HCT116 (cell line): ENCODE data around the gene SVEP1. TPM values are rescaled to one million over a fixed set of nuclear protein-coding genes. Genes with fewer than 3 reads are reported as not detected.

ENCODE experiments used
- ATAC-seq: fragments of 200-7000 bp; cut with Tn5 transposase; 2 replicates; pipeline ENCODE4 v1.9.1; 2020; ENCODE audit warnings: mild to moderate bottlenecking, moderate library complexity
- BruUV-seq: library from RNA; stranded (reverse); fragments of 400-500 nt; replicated peaks from 2 replicates; lab custom pipeline; 2021; lab: Mats Ljungman, UMichigan
- CTCF ChIA-PET: fragments of 300-600 bp; sonication (Branson Sonifier 250); formaldehyde crosslinking; loops from one replicate; lab custom pipeline; 2021; ENCODE audit warnings: antibody characterized with exemption; lab: Charles Lee
- POLR2A ChIA-PET: fragments of 300-600, 350-600 bp; sonication (Branson Sonifier 250); formaldehyde crosslinking; loops from one replicate; lab custom pipeline; 2021; ENCODE audit warnings: antibody characterized with exemption; lab: Charles Lee
- RAD21 ChIA-PET, 2 experiments: fragments of 300-600 bp; sonication (Branson Sonifier 250); formaldehyde crosslinking; loops; one replicate each; lab custom pipeline; 2023; ENCODE audit warnings: low total read pairs in 2 of 2; ENCODE audit not compliant: uncharacterized antibody in 2 of 2, unreplicated experiment in 2 of 2, low non-redundant PET in 1 of 2; lab: Charles Lee
- DNase-seq: peaks from one replicate; pipeline ENCODE4 v3.0.0-alpha.2; 2010; ENCODE audit warnings: low read depth, low spot score
- H2AFZ ChIP-seq: fragments of 200-600 bp; shearing (Covaris generic), sonication (generic); 2 replicates; pipeline ENCODE4 v1.6.1; 2017; ENCODE audit warnings: low read depth, mixed run types, mixed read lengths, antibody characterized with exemption, low read length; ENCODE audit not compliant: poor library complexity, severe bottlenecking
- H3K27ac ChIP-seq: 2 replicates; pipeline ENCODE4 v1.5.1; 2012; ENCODE audit warnings: low read depth, low read length
- H3K27me3 ChIP-seq: fragments of 200-600 bp; sonication (generic); 2 replicates; pipeline ENCODE4 v1.6.1; 2016; ENCODE audit warnings: mixed run types, low read length, mixed read lengths; ENCODE audit not compliant: insufficient read depth
- H3K36me3 ChIP-seq, 2 experiments: fragments of 200-500 bp in 1 of 2; fragments of 200-600 bp in 1 of 2; sonication (Bioruptor generic) in 1 of 2; sonication (generic) in 1 of 2; 2 replicates each; pipeline versions ENCODE4 v1.5.1 to v1.6.1; 2014 to 2016; ENCODE audit warnings: low read length in 2 of 2, inconsistent platforms in 1 of 2, mixed read lengths in 1 of 2, mixed run types in 1 of 2; ENCODE audit not compliant: insufficient read depth in 2 of 2, control insufficient read depth in 1 of 2
- H3K4me1 ChIP-seq, 2 experiments: fragments of 200-600 bp in 1 of 2; sonication (generic) in 1 of 2; 2 replicates each; pipeline versions ENCODE4 v1.5.1 to v1.6.1; 2012 to 2017; ENCODE audit warnings: low read length in 2 of 2, inconsistent platforms in 1 of 2, mild to moderate bottlenecking in 1 of 2, mixed read lengths in 1 of 2, mixed run types in 1 of 2, moderate library complexity in 1 of 2; ENCODE audit not compliant: insufficient read depth in 2 of 2, control insufficient read depth in 1 of 2
- H3K4me2 ChIP-seq: fragments of 200-600 bp; sonication (generic); 2 replicates; pipeline ENCODE4 v1.6.1; 2017; ENCODE audit warnings: mixed run types, low read length, mixed read lengths
- H3K4me3 ChIP-seq, 2 experiments: fragments of 200-600 bp in 1 of 2; sonication (generic) in 1 of 2; replicated peaks in 1 of 2; 2 replicates each; pipeline ENCODE4 v1.5.1; 2011 to 2016; ENCODE audit warnings: low read length in 2 of 2, control low read depth in 1 of 2, low read depth in 1 of 2, mild to moderate bottlenecking in 1 of 2, mixed read lengths in 1 of 2, mixed run types in 1 of 2
- H3K79me2 ChIP-seq: fragments of 200-600 bp; sonication (generic); 2 replicates; pipeline ENCODE4 v1.6.1; 2017; ENCODE audit warnings: mild to moderate bottlenecking, mixed run types, low read length, moderate library complexity, mixed read lengths; ENCODE audit not compliant: insufficient read depth
- H3K9ac ChIP-seq: fragments of 200-600 bp; sonication (generic); 2 replicates; pipeline ENCODE4 v1.6.1; 2016; ENCODE audit warnings: low read length, mixed read lengths
- H3K9me2 ChIP-seq: fragments of 200-600 bp; sonication (generic), shearing (Covaris generic); 2 replicates; pipeline ENCODE4 v1.6.1; 2017; ENCODE audit warnings: mixed run types, mild to moderate bottlenecking, moderate library complexity; ENCODE audit not compliant: insufficient read depth
- H3K9me3 ChIP-seq, 2 experiments: fragments of 200-500 bp in 1 of 2; fragments of 200-600 bp in 1 of 2; sonication (Bioruptor generic) in 1 of 2; sonication (generic) in 1 of 2; 2 replicates each; pipeline ENCODE4 v1.6.1; 2014 to 2017; ENCODE audit warnings: low read length in 2 of 2, mixed read lengths in 2 of 2, inconsistent platforms in 1 of 2, low read depth in 1 of 2, mild to moderate bottlenecking in 1 of 2, mixed run types in 1 of 2, moderate library complexity in 1 of 2; ENCODE audit not compliant: control insufficient read depth in 1 of 2, insufficient read depth in 1 of 2
- H4K20me1 ChIP-seq: fragments of 200-600 bp; sonication (generic), shearing (Covaris generic); 2 replicates; pipeline ENCODE4 v1.6.1; 2017; ENCODE audit warnings: mixed run types, mild to moderate bottlenecking, moderate library complexity; ENCODE audit not compliant: insufficient read depth
- CBX3 ChIP-seq: IDR thresholded peaks from 2 replicates; pipeline ENCODE4 v1.6.1; 2012; ENCODE audit warnings: low read depth
- CEBPB ChIP-seq: IDR thresholded peaks from 2 replicates; pipeline ENCODE4 v1.6.1; 2012; ENCODE audit warnings: low read depth
- EGR1 ChIP-seq: IDR thresholded peaks from 2 replicates; pipeline ENCODE4 v1.6.1; 2012; ENCODE audit warnings: low read depth
- EZH2 ChIP-seq: fragments of 200-600 bp; sonication (generic); IDR thresholded peaks from 2 replicates; pipeline ENCODE4 v1.6.1; 2017; ENCODE audit warnings: antibody characterized with exemption, mixed run types
- EZH2phosphoT487 ChIP-seq: fragments of 200-600 bp; IDR thresholded peaks from 2 replicates; pipeline ENCODE4 v1.6.1; 2018; ENCODE audit warnings: antibody characterized with exemption, borderline replicate concordance
- FOSL1 ChIP-seq: IDR thresholded peaks from 2 replicates; pipeline ENCODE4 v1.6.1; 2012; ENCODE audit warnings: low read depth
- JUND ChIP-seq: IDR thresholded peaks from 2 replicates; pipeline ENCODE4 v1.6.1; 2012
- POLR2A ChIP-seq: IDR thresholded peaks from 2 replicates; pipeline ENCODE4 v1.7.0; 2011; ENCODE audit warnings: borderline replicate concordance; ENCODE audit not compliant: insufficient read depth, insufficient read length; ENCODE audit errors: extremely low read depth
- POLR2AphosphoS5 ChIP-seq: IDR thresholded peaks from 2 replicates; pipeline ENCODE4 v1.6.1; 2011; ENCODE audit warnings: mild to moderate bottlenecking, low read depth, low read length, moderate library complexity
- RAD21 ChIP-seq: IDR thresholded peaks from 2 replicates; pipeline ENCODE4 v1.6.1; 2012; ENCODE audit warnings: low read depth, mild to moderate bottlenecking
- SIN3A ChIP-seq: IDR thresholded peaks from 2 replicates; pipeline ENCODE4 v1.6.1; 2012; ENCODE audit warnings: low read depth
- SP1 ChIP-seq: IDR thresholded peaks from 2 replicates; pipeline ENCODE4 v1.6.1; 2012; ENCODE audit warnings: low read depth
- SRF ChIP-seq: IDR thresholded peaks from 2 replicates; pipeline ENCODE4 v1.6.1; 2012; ENCODE audit warnings: low read depth
- TCF7L2 ChIP-seq: IDR thresholded peaks from 2 replicates; pipeline ENCODE4 v1.7.0; 2011; ENCODE audit warnings: borderline replicate concordance, inconsistent platforms; ENCODE audit not compliant: insufficient read depth, insufficient read length; ENCODE audit errors: extremely low read depth
- YY1 ChIP-seq: IDR thresholded peaks from 2 replicates; pipeline ENCODE4 v1.6.1; 2011; ENCODE audit warnings: low read length, low read depth, moderate library complexity, mild to moderate bottlenecking; ENCODE audit not compliant: insufficient replicate concordance; ENCODE audit errors: extremely low read depth
- ZFX ChIP-seq: fragments of 450-650 bp; IDR thresholded peaks from 2 replicates; pipeline ENCODE4 v1.6.1; 2017
- ZNF274 ChIP-seq: fragments of 200-500 bp; sonication (Bioruptor generic); IDR thresholded peaks from 2 replicates; pipeline ENCODE4 v1.6.1; 2014; ENCODE audit warnings: mild to moderate bottlenecking, low read depth, low read length, inconsistent platforms
- intact Hi-C: fragments of 100-400 bp; cut with micrococcal nuclease; formaldehyde crosslinking; loops from 2 replicates; pipeline ENCODE4 v1.10.0; 2022
- total RNA-seq: library from RNA; stranded (reverse); gene quantifications from one replicate; pipeline ENCODE4 v1.2.1, GENCODE V29; 2021; ENCODE audit not compliant: unreplicated experiment
- TF ChIP-seq, protein P1 (sequence below), 3 experiments: fragments of 200-600 bp in 1 of 3; sonication (generic) in 1 of 3; IDR thresholded peaks in 2 of 3; conservative IDR thresholded peaks in 1 of 3; 2 replicates each; pipeline ENCODE4 v1.5.1; 2012 to 2017; ENCODE audit warnings: low read depth in 2 of 3, low read length in 2 of 3, antibody characterized with exemption in 1 of 3, borderline replicate concordance in 1 of 3, control low read depth in 1 of 3, mild to moderate bottlenecking in 1 of 3, mixed read lengths in 1 of 3, mixed run types in 1 of 3, moderate library complexity in 1 of 3; ENCODE audit not compliant: insufficient read depth in 1 of 3
- TF ChIP-seq, protein P2 (sequence below): IDR thresholded peaks from 2 replicates; pipeline ENCODE4 v1.6.1; 2011; ENCODE audit warnings: mild to moderate bottlenecking, low read length, moderate library complexity; ENCODE audit not compliant: insufficient replicate concordance; ENCODE audit errors: extremely low read depth
- TF ChIP-seq, protein P3 (sequence below): IDR thresholded peaks from 2 replicates; pipeline ENCODE4 v1.6.1; 2012; ENCODE audit warnings: low read depth

The SVEP1 gene
- total RNA-seq, 1 experiment from 2014 or later: 0.15 TPM

DNA sequence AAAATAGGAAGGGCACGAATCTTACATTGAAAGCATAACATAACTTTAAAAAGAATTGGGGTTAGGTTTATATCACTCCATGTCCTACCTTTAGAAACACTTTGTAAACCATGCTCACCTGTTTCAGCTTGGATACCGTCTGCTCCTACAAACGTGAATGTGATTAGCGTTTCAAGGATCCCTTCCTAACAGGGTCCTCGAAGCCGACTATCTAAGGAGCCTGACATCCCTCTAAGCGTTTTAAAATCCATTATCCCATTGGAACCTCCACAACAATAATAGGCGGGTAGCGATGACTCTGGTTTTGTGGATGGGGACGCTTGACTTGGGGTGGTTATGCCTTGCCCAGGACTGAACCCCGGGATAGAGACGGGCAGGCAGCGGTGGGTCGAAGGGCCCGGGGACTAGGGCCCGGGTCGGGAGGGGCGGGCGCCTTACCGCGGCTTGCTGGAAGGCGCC lies 937 bp downstream of the SVEP1 start:
- ChIA-PET CTCF (no interaction called here), POLR2A (no interaction called here), RAD21 (no interaction called here)
- intact Hi-C loops: no loop called here
- Histone ChIP-seq H3K4me1 (no peaks in the 10 kb centered on the region), H3K27ac (no peak overlapping the region), H3K36me3 (no peaks in the 10 kb centered on the region), H3K9me3 (no peaks in the 10 kb centered on the region), H2AFZ (no peak overlapping the region), H3K9ac (no peak overlapping the region), H3K27me3 (no peaks in the 10 kb centered on the region), H3K4me2 (no peak overlapping the region), H4K20me1 (no peaks in the 10 kb centered on the region), H3K9me2 (no peaks in the 10 kb centered on the region), H3K4me3 (no peak overlapping the region), H3K79me2 (no peaks in the 10 kb centered on the region)
- no peak for DNase-seq
- no TSS peak for BruUV-seq
- TF ChIP-seq EZH2 (no peak), TCF7L2 (no peak), ZFX (no peak), POLR2AphosphoS5 (no peak), SRF (no peak), YY1 (no peak), CEBPB (no peak), SIN3A (no peak), ZNF274 (no peak), SP1 (no peak), JUND (no peak), RAD21 (no peak), EGR1 (no peak), CBX3 (no peak), FOSL1 (no peak), POLR2A (no peak), EZH2phosphoT487 (no peak)
- TF ChIP-seq, protein P1, sequence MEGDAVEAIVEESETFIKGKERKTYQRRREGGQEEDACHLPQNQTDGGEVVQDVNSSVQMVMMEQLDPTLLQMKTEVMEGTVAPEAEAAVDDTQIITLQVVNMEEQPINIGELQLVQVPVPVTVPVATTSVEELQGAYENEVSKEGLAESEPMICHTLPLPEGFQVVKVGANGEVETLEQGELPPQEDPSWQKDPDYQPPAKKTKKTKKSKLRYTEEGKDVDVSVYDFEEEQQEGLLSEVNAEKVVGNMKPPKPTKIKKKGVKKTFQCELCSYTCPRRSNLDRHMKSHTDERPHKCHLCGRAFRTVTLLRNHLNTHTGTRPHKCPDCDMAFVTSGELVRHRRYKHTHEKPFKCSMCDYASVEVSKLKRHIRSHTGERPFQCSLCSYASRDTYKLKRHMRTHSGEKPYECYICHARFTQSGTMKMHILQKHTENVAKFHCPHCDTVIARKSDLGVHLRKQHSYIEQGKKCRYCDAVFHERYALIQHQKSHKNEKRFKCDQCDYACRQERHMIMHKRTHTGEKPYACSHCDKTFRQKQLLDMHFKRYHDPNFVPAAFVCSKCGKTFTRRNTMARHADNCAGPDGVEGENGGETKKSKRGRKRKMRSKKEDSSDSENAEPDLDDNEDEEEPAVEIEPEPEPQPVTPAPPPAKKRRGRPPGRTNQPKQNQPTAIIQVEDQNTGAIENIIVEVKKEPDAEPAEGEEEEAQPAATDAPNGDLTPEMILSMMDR (IDR thresholded peaks at IDR 0.05 in 2 of 3, conservative IDR thresholded peaks at IDR 0.05 in 1 of 3; ENCODE audit: borderline replicate concordance in 1 of 3, insufficient read depth in 1 of 3, low read depth in 2 of 3, low read length in 2 of 3): no peak
- TF ChIP-seq, protein P2, sequence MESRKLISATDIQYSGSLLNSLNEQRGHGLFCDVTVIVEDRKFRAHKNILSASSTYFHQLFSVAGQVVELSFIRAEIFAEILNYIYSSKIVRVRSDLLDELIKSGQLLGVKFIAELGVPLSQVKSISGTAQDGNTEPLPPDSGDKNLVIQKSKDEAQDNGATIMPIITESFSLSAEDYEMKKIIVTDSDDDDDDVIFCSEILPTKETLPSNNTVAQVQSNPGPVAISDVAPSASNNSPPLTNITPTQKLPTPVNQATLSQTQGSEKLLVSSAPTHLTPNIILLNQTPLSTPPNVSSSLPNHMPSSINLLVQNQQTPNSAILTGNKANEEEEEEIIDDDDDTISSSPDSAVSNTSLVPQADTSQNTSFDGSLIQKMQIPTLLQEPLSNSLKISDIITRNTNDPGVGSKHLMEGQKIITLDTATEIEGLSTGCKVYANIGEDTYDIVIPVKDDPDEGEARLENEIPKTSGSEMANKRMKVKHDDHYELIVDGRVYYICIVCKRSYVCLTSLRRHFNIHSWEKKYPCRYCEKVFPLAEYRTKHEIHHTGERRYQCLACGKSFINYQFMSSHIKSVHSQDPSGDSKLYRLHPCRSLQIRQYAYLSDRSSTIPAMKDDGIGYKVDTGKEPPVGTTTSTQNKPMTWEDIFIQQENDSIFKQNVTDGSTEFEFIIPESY: no peak
- TF ChIP-seq, protein P3, sequence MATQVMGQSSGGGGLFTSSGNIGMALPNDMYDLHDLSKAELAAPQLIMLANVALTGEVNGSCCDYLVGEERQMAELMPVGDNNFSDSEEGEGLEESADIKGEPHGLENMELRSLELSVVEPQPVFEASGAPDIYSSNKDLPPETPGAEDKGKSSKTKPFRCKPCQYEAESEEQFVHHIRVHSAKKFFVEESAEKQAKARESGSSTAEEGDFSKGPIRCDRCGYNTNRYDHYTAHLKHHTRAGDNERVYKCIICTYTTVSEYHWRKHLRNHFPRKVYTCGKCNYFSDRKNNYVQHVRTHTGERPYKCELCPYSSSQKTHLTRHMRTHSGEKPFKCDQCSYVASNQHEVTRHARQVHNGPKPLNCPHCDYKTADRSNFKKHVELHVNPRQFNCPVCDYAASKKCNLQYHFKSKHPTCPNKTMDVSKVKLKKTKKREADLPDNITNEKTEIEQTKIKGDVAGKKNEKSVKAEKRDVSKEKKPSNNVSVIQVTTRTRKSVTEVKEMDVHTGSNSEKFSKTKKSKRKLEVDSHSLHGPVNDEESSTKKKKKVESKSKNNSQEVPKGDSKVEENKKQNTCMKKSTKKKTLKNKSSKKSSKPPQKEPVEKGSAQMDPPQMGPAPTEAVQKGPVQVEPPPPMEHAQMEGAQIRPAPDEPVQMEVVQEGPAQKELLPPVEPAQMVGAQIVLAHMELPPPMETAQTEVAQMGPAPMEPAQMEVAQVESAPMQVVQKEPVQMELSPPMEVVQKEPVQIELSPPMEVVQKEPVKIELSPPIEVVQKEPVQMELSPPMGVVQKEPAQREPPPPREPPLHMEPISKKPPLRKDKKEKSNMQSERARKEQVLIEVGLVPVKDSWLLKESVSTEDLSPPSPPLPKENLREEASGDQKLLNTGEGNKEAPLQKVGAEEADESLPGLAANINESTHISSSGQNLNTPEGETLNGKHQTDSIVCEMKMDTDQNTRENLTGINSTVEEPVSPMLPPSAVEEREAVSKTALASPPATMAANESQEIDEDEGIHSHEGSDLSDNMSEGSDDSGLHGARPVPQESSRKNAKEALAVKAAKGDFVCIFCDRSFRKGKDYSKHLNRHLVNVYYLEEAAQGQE: no peak
- ATAC-seq: no peak
